AG09319 (cell line): ENCODE measurements around the gene CFAP91.

ENCODE experiments used
- DNase-seq: peaks from one replicate; pipeline ENCODE4 v3.0.0-alpha.2; 2010; ENCODE audit warnings: low read depth; ENCODE audit errors: extremely low read depth
- CTCF ChIP-seq: IDR thresholded peaks from 2 replicates; pipeline ENCODE4 v1.5.1; 2011; ENCODE audit warnings: low read depth, mild to moderate bottlenecking, inconsistent platforms, low read length, moderate library complexity

The CFAP91 gene

GRCh38 chr3:119662604-119663373 lies 40.0 kb upstream of the CFAP91 start:
- no peak; the same call in 1 of the 2 replicates for TF ChIP-seq CTCF
- DNase-seq, result no peak

- DNase-seq, result no peak
These were observed 38.9 kb upstream of the CFAP91 start for GRCh38 chr3:119663885-119664284.

GRCh38 chr3:119664370-119664769 lies 38.5 kb upstream of the CFAP91 start:
- TF ChIP-seq CTCF, result no peak
- DNase-seq, result no peak

More at GRCh38 chr3:119663885-119664284, 38.9 kb upstream of the CFAP91 start:
- TF ChIP-seq CTCF, result no peak

GRCh38 chr3:119664850-119665379 lies 37.9 kb upstream of the CFAP91 start:
- DNase-seq, result no peak
- no peak for TF ChIP-seq CTCF

GRCh38 chr3:119665954-119666559 lies 36.8 kb upstream of the CFAP91 start:
- no peak for TF ChIP-seq CTCF
- DNase-seq, result no peak

- DNase-seq, result no peak
- TF ChIP-seq CTCF, result no peak
These were observed 32.8 kb upstream of the CFAP91 start for GRCh38 chr3:119669906-119670570.

- DNase-seq, result no peak
- TF ChIP-seq CTCF, result no peak
These were observed 30.0 kb upstream of the CFAP91 start for GRCh38 chr3:119672776-119673175.
